Activated CD4-positive, CD25-positive, alpha-beta regulatory T cell treated with anti-CD3 and anti-CD28 coated beads, Interleukin-2, amount 50 U/mL, for 72 hours (primary cell): ENCODE data around the gene UPK3B.
"Not testable (repeated sequence)": the region's sequence is repeated elsewhere in the genome, so short reads cannot be mapped to it uniquely, and the experiment has no call there.

Experiments used
- DNase-seq: peaks from one replicate; pipeline ENCODE4 v3.0.0; 2021

Gene UPK3B

GRCh38 chr7:76495717-76496116, 14.6 kb upstream of the UPK3B start:
- not testable (repeated sequence) for DNase-seq

DNA sequence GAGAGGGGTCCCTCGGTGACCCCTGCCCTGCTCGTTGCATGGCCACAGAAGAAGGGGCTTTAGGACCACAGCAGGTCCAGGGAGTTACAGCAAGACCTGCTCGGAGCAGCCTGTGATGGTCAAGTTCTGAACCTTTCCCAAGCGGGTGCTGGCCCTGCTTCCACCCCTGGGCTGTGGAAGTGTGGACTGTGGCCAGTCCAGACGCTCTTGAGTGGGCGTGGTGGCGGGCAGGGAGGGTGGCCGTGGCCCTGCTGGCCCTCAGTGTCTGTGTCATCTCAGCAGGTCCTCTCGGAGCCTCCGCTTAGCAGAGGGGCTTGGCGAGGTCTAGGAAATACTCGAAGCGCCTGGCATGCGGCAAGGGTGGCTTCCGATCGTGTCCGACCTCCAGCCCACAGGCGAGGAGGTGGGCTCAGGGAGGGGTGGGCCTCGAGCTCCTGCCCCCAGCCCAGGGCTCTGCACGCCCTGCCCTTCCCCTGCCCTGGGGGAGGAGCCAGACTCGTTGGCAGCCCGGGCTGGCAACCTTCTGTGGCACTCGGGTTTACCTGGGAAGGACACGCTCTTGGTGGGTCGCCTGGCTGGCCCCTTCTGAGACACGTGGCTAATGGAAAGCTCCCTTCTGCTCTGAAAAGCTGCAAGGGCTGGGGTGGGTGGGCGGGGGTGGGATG, 12.3 kb upstream of the UPK3B start:
- DNase-seq, result not testable (repeated sequence)

DNA sequence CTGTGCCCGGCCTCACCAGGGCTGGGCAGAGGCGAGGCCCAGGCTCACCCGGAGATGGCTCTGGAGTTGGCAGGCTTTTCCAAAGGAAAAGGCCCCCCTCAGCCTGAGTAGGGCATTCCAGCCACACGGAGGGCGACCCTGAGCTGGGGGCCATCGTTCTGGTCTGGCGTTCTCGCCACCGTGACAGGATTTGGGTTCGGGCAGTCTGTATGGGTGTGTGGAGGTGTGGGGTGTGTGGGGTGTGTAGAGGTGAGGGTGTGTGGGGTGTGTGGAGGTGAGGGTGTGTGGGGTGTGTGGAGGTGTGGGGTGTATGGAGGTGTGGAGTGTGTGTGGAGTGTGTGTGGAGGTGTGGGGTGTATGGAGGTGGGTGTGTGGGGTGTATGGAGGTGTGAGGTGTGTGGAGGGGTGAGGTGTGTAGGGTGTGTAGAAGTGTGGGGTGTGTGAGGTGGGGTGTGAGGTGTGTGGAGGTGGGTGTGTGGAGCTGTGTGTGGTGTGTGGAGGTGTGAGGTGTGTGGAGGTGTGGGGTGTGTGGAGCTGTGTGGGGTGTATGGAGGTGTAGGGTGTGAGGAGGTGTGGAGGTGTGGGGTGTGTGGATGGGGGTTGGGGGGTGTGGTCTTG, 11.7 kb upstream of the UPK3B start:
- not testable (repeated sequence) for DNase-seq

DNA sequence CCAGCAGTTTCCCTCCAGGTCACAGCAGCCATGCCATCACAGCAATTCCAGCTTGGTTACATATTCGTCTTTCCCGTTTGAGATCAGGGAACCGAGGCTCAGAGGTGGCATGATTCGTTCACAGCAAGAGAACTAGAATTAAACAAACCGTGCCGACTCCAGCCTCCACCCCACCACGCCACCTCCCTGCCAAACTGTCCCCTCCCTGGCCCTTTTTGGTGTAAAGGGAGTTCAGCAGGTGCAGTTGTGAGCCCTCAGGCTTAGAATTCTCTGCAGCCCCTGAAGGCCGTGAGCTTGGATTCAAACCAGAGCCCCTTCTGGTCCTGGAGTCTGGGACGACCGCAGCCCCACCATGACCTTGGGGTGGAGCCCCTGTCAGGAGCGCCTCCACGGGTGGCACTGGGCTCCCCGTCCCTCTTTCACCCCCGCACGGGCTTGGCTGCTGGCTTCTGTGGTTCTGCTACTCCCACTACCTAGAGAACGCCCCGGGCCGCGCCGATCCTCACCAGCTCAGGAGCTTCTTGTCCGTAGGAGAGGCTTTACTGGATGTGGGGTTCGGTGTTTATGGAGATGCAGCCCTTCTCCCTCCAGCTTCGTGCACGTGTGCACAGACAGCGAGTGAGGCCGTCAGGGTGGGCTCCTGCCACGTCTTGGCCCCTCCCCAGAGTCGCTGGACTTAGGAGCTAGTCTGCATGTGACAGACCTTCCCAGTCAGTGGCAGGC, 11.0 kb upstream of the UPK3B start:
- DNase-seq, result not testable (repeated sequence)

DNA sequence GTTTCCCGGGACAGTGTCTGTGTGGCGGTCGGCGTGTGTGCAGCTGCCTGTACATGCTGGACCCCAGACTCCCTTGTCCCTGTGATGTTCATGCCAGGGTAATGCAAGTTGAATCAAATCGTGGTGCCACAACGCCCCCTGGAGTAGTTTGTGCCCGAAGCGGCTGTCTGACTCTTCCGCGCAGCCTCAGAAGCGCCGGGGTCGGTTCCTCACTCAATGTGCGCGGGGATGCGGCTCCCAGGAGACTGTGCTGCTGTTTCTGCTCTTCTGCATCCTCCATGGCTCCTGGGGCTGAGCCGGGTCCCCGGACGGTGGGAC, 10.5 kb upstream of the UPK3B start:
- not testable (repeated sequence) for DNase-seq

DNA sequence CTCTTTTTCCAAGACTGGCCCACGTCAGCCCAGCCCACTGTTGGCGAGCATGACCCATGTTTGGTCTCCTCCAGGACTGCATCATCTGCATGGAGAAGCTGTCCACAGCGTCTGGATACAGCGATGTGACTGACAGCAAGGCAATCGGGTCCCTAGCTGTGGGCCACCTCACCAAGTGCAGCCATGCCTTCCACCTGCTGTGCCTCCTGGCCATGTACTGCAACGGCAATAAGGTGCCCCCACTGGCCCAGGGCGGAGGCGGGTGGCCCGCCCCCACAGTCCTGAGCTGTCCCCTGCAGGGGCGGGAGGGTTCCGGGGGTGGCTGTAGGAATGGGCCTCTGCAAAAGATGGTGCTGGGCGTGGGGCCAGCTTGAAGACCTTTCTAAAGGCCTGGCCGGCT, 8.1 kb upstream of the UPK3B start:
- not testable (repeated sequence) for DNase-seq

DNA sequence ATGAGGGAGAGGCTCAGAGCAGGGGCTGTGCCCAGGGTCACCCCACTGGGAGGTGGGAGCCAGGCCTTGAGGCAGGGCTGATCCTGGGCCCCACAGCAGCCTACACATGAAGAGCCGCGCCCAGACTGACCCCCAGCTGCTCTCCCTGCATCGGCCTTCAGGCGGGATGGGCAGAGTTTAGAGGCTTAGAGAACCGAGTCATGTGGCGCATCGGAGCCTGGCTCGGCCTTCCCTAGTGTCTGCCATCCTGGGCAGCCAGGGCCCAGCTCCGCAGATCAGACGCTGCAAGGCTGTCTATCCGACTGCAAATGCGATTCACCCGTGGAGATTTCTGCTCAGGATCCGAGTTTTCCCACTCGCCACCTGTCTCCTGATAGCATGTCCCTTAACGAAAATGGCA, 7.5 kb upstream of the UPK3B start:
- not testable (repeated sequence) for DNase-seq

- not testable (repeated sequence) for DNase-seq
These were observed 7.1 kb upstream of the UPK3B start for GRCh38 chr7:76503244-76503643.

DNA sequence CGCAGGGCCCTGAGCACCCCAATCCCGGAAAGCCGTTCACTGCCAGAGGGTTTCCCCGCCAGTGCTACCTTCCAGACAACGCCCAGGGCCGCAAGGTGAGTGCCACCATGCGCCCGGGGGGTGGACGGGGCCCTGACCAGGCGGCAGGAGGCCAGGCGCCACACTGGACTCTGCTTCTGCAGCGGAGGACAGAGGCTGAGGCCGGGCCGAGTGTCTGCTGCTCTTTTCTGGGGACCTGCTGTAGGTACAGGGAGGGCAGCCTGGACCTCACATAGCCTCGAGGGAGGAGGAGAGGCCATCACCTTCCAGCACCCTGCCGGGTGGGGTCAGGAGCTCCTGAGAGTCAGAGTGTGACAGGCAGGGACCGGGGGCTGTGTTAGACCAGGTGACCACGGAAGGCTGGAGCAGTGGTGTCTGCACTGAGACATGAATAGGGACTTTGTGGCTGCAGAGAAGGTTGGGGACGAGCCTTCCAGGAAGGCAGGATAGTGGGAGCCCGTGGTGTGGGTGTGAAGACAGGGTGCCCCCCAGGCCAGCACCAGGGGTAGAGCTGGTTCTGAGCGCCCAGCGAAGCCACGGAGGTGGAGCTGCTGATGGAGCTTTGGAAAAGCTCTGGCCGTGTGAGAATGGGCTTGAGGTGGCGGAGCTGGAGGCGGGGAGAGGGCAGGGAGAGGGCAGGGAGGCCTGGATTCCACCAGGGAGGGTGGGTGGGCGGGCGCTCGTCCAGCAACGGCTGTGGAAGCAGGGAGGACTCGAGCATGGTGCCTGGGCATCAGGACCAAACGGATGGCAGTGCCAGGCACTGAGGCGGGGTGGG, 5.8 kb upstream of the UPK3B start:
- not testable (repeated sequence) for DNase-seq

- DNase-seq, result no peak
These were observed 4.9 kb upstream of the UPK3B start for GRCh38 chr7:76505168-76506080.

GRCh38 chr7:76506081-76506440, 4.3 kb upstream of the UPK3B start:
- DNase-seq, result no peak

DNA sequence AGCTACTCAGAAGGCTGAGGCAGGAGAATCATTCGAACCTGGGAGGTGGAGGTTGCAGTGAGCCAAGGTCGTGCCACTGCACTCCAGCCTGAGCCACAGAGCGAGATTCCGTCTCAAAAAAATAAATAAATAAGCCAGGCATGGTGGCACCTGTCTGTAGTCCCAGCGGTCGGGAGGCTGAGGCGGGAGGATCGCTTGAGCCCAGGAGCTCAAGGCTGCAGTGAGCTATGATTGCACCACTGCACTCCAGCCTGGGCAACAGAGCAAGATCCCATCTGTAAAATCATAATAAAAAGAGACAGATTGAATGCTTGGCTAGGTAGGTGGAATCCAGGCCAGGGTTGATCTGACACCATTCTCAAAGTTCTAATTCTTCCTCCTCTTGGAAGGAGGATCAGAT, 3.7 kb upstream of the UPK3B start:
- DNase-seq, result not testable (repeated sequence)

DNA sequence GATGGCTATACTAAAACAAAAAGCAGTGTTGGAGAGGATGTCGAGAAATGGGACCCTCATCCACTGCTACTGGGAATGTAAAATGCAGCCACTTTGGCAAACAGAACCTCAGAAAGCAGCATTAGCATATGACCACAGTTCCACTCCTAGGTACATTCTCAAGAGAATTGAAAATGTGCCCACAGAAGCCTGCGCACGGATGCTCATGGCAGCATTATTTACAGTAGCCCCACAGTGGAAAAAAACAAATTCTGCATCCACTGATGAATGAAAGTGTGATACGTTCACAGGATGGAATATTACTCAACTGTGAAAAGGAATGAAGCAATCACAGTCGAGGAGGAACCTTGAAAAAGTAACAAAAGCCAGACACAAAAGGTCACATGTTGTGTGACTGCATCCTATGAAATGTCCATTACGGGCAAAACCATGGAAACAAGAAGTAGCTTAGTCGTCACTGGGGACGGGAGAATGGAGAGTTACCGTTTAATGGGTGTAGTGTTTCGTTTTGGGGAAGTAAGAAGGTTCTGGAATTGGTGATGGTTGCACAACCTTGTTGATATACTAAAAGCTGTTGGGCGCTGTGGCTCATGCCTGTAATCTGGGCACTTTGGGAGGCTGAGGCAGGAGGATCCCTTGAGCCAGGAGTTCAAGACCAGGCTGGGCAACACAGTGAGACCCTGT, 2.5 kb upstream of the UPK3B start:
- DNase-seq, result no peak

DNA sequence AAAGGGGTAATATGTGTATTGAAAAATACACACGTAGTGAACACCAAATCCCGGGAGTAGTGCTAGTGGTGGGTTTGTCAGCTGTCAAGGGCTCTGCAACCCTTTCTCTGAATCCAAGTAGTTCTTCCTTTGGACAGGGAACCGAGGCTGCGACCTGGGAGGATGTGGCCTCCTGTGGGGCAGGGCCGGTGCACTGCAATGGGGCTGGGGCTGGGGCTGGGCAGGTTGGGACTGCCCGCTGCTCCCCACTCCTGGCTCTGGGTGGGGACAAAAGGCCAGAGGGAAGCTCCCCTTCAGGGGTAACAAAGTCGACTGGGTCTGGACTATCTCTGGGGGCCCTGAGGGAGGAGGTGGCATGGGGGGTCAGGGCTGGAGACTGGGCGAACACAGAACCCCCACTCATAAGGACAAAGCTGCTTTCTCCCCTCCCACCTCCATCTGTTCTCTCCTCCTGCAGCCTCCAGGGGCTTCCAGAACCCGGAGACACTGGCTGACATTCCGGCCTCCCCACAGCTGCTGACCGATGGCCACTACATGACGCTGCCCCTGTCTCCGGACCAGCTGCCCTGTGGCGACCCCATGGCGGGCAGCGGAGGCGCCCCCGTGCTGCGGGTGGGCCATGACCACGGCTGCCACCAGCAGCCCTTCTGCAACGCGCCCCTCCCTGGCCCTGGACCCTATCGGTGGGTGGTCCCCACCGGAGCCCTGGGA, 1.0 kb downstream of the UPK3B start:
- not testable (repeated sequence) for DNase-seq

DNA sequence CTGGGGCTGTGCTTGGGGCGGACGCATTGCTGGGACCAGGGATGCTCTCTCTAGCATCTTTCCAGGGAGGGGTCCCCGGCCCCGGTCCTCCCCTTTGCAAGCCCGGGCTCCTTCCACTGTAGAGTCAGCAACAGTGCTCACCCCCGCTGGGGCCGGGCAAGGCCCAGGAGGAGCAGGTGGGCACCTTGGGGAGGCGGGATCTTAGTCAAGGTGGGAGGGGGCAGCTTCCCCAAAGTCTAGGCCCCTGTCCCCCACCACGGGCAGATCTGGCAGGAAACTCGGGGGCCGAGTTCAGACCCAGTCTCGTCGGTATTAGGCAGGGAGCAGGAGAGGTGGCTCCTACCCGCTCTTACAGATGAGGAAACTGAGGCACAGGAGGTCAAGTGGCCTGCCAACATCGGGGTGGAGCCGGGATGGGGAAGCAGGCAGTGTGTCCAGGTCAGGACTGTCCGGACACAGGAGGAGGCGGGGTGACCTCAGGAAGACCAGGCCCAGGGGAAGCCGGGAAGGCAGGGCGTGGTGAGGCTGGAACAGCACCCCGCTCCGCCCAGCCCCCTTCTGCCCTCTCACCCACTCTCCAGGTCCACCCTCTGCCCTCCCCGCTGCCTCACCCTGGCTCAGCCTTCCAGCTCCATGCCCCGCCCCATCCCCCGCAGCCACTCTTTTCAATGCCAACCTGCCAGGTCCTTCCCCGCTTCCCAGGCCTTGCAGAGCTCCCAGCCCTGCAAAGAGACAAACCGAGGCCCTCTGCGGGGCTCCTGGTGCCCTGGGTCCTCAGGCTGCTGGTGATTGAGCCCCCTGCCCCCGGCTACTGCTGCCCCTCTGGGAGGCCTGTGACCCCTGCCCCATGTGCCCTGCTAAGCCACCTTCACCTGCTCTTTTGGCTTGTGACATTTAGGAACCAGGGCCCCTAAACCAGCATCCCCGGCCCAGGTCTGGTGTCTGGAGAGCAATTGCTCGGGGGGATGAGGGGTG, 1.8 kb downstream of the UPK3B start:
- DNase-seq, result not testable (repeated sequence)

GRCh38 chr7:76512941-76513816, 2.8 kb downstream of the UPK3B start:
- no peak for DNase-seq

DNA sequence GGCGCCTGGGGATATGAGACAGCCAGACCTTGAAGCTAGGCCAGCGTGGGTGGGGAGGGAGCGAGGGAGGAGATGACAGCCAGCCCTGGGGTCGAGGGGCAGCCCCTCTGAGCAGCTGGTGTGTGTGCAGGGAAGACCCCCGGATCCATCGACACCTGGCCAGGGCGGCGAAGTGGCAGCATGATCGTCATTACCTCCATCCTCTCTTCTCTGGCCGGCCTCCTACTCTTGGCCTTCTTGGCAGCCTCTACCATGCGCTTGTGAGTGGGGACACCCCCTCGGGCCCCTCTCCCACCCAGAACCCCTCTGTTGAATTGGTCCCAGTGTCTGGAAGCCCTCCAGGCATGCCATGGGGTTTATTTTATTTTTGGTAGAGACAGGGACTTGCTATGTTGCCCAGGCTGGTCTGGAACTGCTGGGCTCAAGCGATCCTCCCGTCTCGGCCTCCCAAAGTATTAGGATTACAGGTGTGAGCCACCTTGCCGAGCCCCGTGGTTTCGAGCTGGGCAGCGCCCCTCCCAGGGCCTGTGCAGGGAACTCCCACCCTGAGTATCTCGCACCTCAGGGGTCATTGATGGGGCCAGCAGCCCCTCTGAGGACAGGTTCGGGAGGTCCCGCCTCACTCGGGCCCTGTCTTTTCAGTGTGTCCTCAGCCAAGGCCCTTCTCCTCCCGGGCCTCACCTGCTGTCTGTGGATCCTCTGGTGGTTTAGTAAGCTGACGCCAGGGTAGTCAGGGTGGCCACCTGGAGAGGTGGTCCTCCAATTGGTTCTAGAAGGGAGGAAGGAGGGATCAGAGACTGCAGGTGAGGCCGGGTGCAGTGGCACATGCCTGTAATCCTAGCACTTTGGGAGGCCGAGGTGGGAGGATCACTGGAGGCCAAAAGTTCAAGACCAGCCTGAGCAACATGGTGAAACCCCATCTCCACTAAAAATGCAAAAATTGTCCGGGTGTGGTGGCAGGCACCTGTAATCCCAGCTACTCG, 3.8 kb downstream of the UPK3B start:
- DNase-seq, result no peak
